C4-2B (cell line): ENCODE data around the gene ADCY2.

Source experiments
- ZFX ChIP-seq: fragments of 450-650 bp; IDR thresholded peaks from 2 replicates; pipeline ENCODE4 v1.6.1; 2017
- TF ChIP-seq, protein P1 (sequence below): fragments of 450-650 bp; conservative IDR thresholded peaks from 2 replicates; pipeline ENCODE4 v1.5.1; 2017; ENCODE audit warnings: mild to moderate bottlenecking

- TF ChIP-seq, protein P1, sequence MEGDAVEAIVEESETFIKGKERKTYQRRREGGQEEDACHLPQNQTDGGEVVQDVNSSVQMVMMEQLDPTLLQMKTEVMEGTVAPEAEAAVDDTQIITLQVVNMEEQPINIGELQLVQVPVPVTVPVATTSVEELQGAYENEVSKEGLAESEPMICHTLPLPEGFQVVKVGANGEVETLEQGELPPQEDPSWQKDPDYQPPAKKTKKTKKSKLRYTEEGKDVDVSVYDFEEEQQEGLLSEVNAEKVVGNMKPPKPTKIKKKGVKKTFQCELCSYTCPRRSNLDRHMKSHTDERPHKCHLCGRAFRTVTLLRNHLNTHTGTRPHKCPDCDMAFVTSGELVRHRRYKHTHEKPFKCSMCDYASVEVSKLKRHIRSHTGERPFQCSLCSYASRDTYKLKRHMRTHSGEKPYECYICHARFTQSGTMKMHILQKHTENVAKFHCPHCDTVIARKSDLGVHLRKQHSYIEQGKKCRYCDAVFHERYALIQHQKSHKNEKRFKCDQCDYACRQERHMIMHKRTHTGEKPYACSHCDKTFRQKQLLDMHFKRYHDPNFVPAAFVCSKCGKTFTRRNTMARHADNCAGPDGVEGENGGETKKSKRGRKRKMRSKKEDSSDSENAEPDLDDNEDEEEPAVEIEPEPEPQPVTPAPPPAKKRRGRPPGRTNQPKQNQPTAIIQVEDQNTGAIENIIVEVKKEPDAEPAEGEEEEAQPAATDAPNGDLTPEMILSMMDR = no peak
- TF ChIP-seq ZFX = no peak
These were observed 452.4 kb downstream of the ADCY2 start for GRCh38 chr5:7848296-7848695.
